DOHH2 (cell line): Measurements from ENCODE around the gene ZNF280A.
"Not testable (repeated sequence)": the region's sequence is repeated elsewhere in the genome, so short reads cannot be mapped to it uniquely, and the experiment has no call there.

ENCODE experiments used
- H3F3A ChIP-seq: fragments of 200-600 bp; sonication (generic), shearing (Covaris generic); 2 replicates; pipeline ENCODE4 v1.6.0; 2016; ENCODE audit warnings: antibody characterized with exemption, mild to moderate bottlenecking; ENCODE audit not compliant: control insufficient read depth, insufficient read depth
- H3K27ac ChIP-seq: fragments of 200-600 bp; sonication (generic); 2 replicates; pipeline ENCODE4 v1.5.1; 2014; ENCODE audit warnings: low read depth, mild to moderate bottlenecking, low read length, moderate library complexity
- H3K27me3 ChIP-seq: fragments of 200-600 bp; sonication (generic); 2 replicates; pipeline ENCODE4 v1.6.1; 2014; ENCODE audit warnings: mild to moderate bottlenecking, low read length, mixed read lengths; ENCODE audit not compliant: control insufficient read depth
- H3K36me3 ChIP-seq: fragments of 200-600 bp; sonication (generic); 2 replicates; pipeline ENCODE4 v1.6.1; 2014; ENCODE audit warnings: mild to moderate bottlenecking, low read length, moderate library complexity, mixed read lengths; ENCODE audit not compliant: control insufficient read depth
- H3K4me1 ChIP-seq: fragments of 200-600 bp; sonication (generic); 2 replicates; pipeline ENCODE4 v1.6.1; 2014; ENCODE audit warnings: mild to moderate bottlenecking, low read length, mixed read lengths; ENCODE audit not compliant: control insufficient read depth
- H3K4me2 ChIP-seq: fragments of 200-600 bp; sonication (generic); 2 replicates; pipeline ENCODE4 v1.6.0; 2014; ENCODE audit warnings: mild to moderate bottlenecking, low read length, moderate library complexity
- H3K4me3 ChIP-seq: fragments of 200-600 bp; sonication (generic); 2 replicates; pipeline ENCODE4 v1.5.1; 2014; ENCODE audit warnings: mild to moderate bottlenecking, low read length, mixed read lengths
- H3K79me2 ChIP-seq: fragments of 200-600 bp; sonication (generic); 2 replicates; pipeline ENCODE4 v1.6.1; 2014; ENCODE audit warnings: mild to moderate bottlenecking, low read length, mixed read lengths; ENCODE audit not compliant: control insufficient read depth
- H3K9me2 ChIP-seq: fragments of 200-600 bp; sonication (generic); replicated peaks from 2 replicates; pipeline ENCODE4 v1.6.1; 2014; ENCODE audit warnings: mild to moderate bottlenecking, low read length, mixed read lengths; ENCODE audit not compliant: control insufficient read depth
- H3K9me3 ChIP-seq: fragments of 200-600 bp; sonication (generic); 2 replicates; pipeline ENCODE4 v1.6.1; 2014; ENCODE audit warnings: antibody characterized with exemption, low read length, mixed read lengths; ENCODE audit not compliant: control insufficient read depth, insufficient read depth
- H4K20me1 ChIP-seq: fragments of 200-600 bp; sonication (generic); 2 replicates; pipeline ENCODE4 v1.6.0; 2014; ENCODE audit warnings: low read depth, mild to moderate bottlenecking, antibody characterized with exemption, low read length, moderate library complexity; ENCODE audit not compliant: control insufficient read depth, insufficient read depth
- EZH2phosphoT487 ChIP-seq: fragments of 200-600 bp; sonication (generic); IDR thresholded peaks from 2 replicates; pipeline ENCODE4 v1.6.1; 2017; ENCODE audit warnings: borderline replicate concordance, mild to moderate bottlenecking, antibody characterized with exemption, low read length, moderate library complexity, mixed read lengths
- TF ChIP-seq, protein P1 (sequence below): fragments of 200-600 bp; sonication (generic); IDR thresholded peaks from one replicate; pipeline ENCODE4 v1.5.1; 2014; ENCODE audit warnings: antibody characterized with exemption, mild to moderate bottlenecking, low read depth, low read length; ENCODE audit not compliant: poor library complexity, severe bottlenecking

ZNF280A gene

DNA sequence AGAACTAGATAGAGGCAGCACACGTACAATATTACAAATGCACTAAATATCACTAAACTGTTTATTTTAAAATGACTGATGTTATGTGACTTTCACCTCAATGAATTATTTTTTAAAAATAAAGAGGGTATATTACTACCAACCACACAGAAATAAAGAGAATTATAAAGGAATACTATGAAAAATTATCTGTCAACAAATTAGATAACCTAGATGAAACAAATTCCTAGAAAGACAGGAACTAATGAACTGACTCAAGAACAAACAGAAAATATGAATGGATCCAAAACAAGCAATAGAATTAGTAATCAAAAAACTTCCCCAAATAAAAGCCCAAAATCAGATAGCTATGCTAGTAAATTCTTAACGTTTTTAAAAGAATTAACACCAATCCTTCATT, 21.8 kb downstream of the ZNF280A start:
- H3K36me3 ChIP-seq = peaks cover 39% of the 10 kb centered on the region

DNA sequence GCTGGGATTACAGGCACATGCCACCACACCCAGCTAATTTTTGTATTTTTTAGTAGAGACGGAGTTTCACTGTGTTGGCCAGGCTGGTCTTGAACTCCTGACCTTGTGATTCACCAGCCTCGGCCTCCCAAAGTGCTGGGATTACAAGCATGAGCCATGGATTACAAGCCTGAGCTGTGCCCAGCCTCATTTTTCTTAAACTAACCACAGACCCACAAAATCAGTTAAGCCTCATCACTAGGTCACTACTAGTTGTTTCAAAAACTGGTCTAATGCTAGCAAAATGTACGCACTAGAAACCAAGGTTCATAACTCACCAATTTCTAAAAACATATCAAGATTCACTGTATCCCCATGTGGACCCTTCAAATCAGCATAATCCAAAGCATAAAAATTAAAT, 28.5 kb downstream of the ZNF280A start:
- not testable (repeated sequence) for H4K20me1 ChIP-seq, H3K27me3 ChIP-seq, H3F3A ChIP-seq, H3K9me3 ChIP-seq, H3K9me2 ChIP-seq, H3K4me1 ChIP-seq, H3K4me2 ChIP-seq, H3K27ac ChIP-seq, H3K79me2 ChIP-seq, H3K4me3 ChIP-seq
- H3K36me3 ChIP-seq = peaks cover 57% of the 10 kb centered on the region

More for the DNA sequence above, 21.8 kb downstream of the ZNF280A start:
- Histone ChIP-seq H3K4me1 (peaks cover 6% of the 10 kb centered on the region; the same call in 1 of the 2 replicates), H3K79me2 (peaks cover 18% of the 10 kb centered on the region), H3K4me2 (no peak overlapping the region), H3F3A (no peaks in the 10 kb centered on the region), H4K20me1 (no peaks in the 10 kb centered on the region), H3K27me3 (no peaks in the 10 kb centered on the region), H3K4me3 (no peak overlapping the region), H3K9me3 (no peaks in the 10 kb centered on the region), H3K27ac (no peak overlapping the region), H3K9me2 (no peaks in the 10 kb centered on the region)
- TF ChIP-seq, protein P1, sequence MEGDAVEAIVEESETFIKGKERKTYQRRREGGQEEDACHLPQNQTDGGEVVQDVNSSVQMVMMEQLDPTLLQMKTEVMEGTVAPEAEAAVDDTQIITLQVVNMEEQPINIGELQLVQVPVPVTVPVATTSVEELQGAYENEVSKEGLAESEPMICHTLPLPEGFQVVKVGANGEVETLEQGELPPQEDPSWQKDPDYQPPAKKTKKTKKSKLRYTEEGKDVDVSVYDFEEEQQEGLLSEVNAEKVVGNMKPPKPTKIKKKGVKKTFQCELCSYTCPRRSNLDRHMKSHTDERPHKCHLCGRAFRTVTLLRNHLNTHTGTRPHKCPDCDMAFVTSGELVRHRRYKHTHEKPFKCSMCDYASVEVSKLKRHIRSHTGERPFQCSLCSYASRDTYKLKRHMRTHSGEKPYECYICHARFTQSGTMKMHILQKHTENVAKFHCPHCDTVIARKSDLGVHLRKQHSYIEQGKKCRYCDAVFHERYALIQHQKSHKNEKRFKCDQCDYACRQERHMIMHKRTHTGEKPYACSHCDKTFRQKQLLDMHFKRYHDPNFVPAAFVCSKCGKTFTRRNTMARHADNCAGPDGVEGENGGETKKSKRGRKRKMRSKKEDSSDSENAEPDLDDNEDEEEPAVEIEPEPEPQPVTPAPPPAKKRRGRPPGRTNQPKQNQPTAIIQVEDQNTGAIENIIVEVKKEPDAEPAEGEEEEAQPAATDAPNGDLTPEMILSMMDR = no peak
- TF ChIP-seq EZH2phosphoT487 = no peak

DNA sequence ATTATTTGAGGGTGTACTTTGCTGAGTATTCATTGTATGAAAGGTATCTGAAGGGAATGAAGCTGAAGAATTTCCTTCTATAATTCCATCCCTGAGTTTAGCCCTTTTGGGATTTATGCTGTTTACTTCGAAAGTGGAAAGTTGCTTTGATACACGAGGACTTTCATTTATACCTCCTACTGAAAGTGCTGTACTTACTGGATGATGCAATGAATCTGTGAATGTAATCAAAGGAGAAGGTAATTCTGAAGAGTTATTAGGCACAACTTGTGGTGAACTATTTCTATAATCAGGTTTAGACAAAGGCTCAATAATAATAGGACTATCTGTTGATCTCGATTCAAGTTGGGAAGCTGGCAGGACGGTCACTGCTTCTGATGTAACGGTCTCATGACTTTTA, 31.3 kb downstream of the ZNF280A start:
- Histone ChIP-seq H3K27me3 (no peaks in the 10 kb centered on the region), H3K79me2 (no peaks in the 10 kb centered on the region), H3K9me3 (no peaks in the 10 kb centered on the region), H4K20me1 (no peaks in the 10 kb centered on the region), H3K4me1 (no peaks in the 10 kb centered on the region), H3K4me2 (no peak overlapping the region), H3K9me2 (no peaks in the 10 kb centered on the region), H3F3A (no peaks in the 10 kb centered on the region), H3K27ac (no peak overlapping the region), H3K4me3 (no peak overlapping the region), H3K36me3 (peaks cover 61% of the 10 kb centered on the region)
- TF ChIP-seq, protein P1 = no peak
- TF ChIP-seq EZH2phosphoT487 = no peak

DNA sequence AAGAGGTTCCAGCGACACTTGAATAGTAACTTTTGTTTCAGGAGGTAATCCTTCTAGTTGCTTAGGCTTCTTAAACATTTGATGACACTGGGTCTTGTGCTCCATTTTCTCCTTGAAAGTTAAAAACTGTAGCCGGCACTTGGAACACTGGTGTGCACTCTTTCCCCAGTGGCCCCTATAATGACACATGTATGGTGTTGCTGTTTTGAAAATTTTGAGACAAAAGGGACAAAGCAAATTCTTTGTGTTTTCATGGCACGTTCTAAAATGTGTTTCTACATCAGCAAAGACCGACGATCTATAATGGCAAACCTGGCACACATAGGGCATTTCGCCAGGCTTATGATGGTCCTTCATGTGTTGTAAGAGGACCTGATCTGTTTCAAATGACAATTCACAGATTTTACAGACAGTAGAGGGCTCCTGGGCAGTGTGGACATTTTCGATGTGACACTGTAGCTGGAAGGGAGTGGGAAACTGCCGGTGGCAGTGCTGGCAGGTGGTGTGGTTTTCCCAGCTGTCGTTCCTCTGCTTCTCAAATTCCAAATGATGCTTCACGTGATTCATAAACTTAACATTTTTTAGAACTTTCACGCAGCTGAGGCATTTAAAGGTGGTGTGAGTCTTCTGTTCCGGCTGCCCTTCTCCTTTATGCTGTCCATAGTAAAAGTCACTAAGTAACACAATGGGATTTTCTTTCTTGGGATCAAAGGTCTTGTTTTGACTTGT, 32.0 kb downstream of the ZNF280A start:
- TF ChIP-seq EZH2phosphoT487 = no peak
- TF ChIP-seq, protein P1 = no peak
- H3K36me3 ChIP-seq = peaks cover 54% of the 10 kb centered on the region
- H3K4me1 ChIP-seq = no peaks in the 10 kb centered on the region
- H3K9me3 ChIP-seq = no peaks in the 10 kb centered on the region
- H3K9me2 ChIP-seq = no peaks in the 10 kb centered on the region
- no peaks in the 10 kb centered on the region for H3F3A ChIP-seq
- no peak overlapping the region for H3K4me2 ChIP-seq
- no peak overlapping the region for H3K27ac ChIP-seq
- no peaks in the 10 kb centered on the region for H4K20me1 ChIP-seq
- no peak overlapping the region for H3K4me3 ChIP-seq
- H3K27me3 ChIP-seq = no peaks in the 10 kb centered on the region
- H3K79me2 ChIP-seq = no peaks in the 10 kb centered on the region
